Nucleus accumbens (tissue), 56 donors: Measurements from ENCODE around the gene SIAH3.

Experiments used
- DNase-seq, 56 donors: peaks; one replicate each; lab custom pipeline; 2025; lab: John Stamatoyannopoulos, UW

Gene SIAH3

DNA sequence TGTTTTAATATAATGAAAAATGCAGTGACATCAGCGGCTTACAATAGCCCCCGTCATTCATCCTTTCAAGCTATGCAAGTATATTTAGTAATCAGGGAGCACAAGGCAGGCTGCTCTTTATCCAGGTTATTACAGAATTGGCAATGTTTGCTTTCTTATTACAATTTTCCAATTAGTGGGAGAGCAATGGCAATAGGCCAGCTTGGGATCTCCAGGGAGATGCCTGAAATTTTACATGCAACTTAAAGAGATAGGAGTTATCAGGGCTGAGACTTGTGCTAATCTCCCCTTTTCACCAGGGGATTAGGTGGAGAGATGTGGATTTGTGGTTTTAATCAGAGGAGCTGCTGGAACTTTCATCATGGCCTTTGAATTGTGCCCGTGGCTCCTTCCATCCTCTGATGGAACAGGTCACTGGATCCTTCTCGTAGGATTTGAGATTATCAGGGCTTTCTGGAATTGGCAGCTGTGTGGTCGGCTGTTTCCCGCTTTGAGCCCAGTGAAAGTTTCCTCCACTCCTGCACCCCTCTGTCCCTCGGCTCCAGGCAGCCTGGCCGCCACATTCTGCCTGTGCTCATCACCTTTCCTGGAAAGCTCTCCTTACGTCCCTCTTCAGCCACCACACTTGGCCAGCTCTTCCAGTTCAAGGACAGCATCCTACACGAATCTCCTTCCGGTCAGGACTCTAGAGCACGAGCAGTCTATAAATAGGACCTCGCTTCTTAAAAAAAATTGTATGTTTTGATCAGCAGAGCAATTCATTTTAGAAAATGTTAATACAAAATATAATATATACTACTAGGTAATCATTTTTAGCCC is 102.4 kb downstream of the SIAH3 start:
- DNase-seq: no peak

- no peak for DNase-seq
Observed at GRCh38 chr13:45747071-45747470, 104.5 kb downstream of the SIAH3 start.

- DNase-seq: no peak
Observed at GRCh38 chr13:45744979-45745378, 106.6 kb downstream of the SIAH3 start.

DNA sequence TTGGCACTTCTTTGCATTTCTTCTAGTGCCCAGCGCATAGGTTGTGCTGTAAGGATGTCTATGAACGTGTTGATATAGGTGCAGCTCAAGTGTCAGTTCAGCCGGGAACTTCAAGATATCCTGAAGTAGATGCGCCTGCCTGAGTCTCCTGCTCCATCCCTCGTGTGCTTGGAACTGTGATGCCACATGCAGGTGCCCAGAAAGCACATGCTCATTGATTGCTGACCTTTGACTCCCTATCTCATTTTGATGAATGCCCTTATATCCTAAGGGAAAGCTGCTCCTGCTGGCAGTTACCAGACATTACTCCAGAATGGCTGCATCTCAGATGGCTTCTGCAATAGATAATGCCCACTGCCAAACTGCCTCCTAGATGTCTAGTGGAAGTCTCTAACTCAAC is 108.6 kb downstream of the SIAH3 start:
- DNase-seq: no peak

- DNase-seq: no peak
Observed at GRCh38 chr13:45737571-45738017, 114.0 kb downstream of the SIAH3 start.

- no peak for DNase-seq
Observed at GRCh38 chr13:45733361-45733760, 118.2 kb downstream of the SIAH3 start.

DNA sequence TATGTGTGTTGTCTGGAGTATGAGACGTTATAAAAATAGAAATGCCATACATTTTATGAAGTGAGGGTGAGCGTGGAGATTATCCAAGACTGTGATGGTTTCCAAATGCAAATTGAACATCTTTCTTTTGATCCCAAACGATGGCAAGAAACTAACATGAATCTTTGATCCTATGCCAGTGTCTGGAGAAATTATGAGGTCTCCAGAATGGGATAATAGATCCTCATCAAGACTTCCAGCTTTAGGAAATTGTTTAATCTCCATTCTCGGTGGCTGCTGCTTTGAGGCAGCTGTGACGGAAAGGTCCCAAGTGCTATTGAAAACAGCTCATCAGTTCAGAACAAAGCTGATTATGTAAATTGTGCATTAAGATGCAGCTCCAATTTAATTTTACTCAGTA is 118.6 kb downstream of the SIAH3 start:
- no peak for DNase-seq

GRCh38 chr13:45731455-45731854 is 120.1 kb downstream of the SIAH3 start:
- no peak for DNase-seq

- DNase-seq: no peak
Observed at GRCh38 chr13:45728759-45729158, 122.8 kb downstream of the SIAH3 start.
